ENCODE results near the gene ALKBH6. TPM values are rescaled to one million over a fixed set of nuclear protein-coding genes. Genes with fewer than 3 reads are reported as not detected.
A peak's percentile ranks its signal among the peaks of the same experiment; 100 is the strongest.

ALKBH6 gene
- total and polyA plus RNA-seq, 2 of the 13 experiments (the other 11 are each of a cell fraction or from before 2014, with no cell fraction given), result 13.7 to 18.1 TPM

GRCh38 chr19:36060430-36060829 is 46.4 kb upstream of the ALKBH6 start (continued):
- TF ChIP-seq ZNF687 (CRISPR knock-in tag; IDR thresholded peaks at IDR 0.05) (peak; percentile 22; the same call in 1 of the 2 replicates), SPEN (CRISPR knock-in tag; IDR thresholded peaks at IDR 0.05; ENCODE audit: low read depth) (0 out of 2 replicates have a peak, but pooled peaks have one; percentile 17), CHD4 (IDR thresholded peaks at IDR 0.05; ENCODE audit: borderline replicate concordance, low read length) (no peak), PAF1 (CRISPR knock-in tag; IDR thresholded peaks at IDR 0.05) (no peak), TMF1 (CRISPR knock-in tag; IDR thresholded peaks at IDR 0.05; ENCODE audit: low read depth) (no peak), ZNF75D (CRISPR knock-in tag; IDR thresholded peaks at IDR 0.05; ENCODE audit: borderline replicate concordance) (no peak), ZBTB8A (CRISPR knock-in tag; IDR thresholded peaks at IDR 0.05; ENCODE audit: borderline replicate concordance, low read depth) (no peak), NAIF1 (CRISPR knock-in tag; IDR thresholded peaks at IDR 0.05; ENCODE audit: borderline replicate concordance) (no peak), ZNF772 (CRISPR knock-in tag; IDR thresholded peaks at IDR 0.05) (no peak), CEBPB (IDR thresholded peaks at IDR 0.05; ENCODE audit: borderline replicate concordance, low read depth, low read length) (no peak), KLF9 (CRISPR knock-in tag; IDR thresholded peaks at IDR 0.05; ENCODE audit: low read depth) (no peak), TERF1 (CRISPR knock-in tag; IDR thresholded peaks at IDR 0.05) (no peak), THAP9 (CRISPR knock-in tag; IDR thresholded peaks at IDR 0.05; ENCODE audit: borderline replicate concordance) (no peak), RBM39 (IDR thresholded peaks at IDR 0.05; ENCODE audit: low read depth, low read length, poor library complexity, severe bottlenecking) (no peak), RAD21 (CRISPR knock-in tag; IDR thresholded peaks at IDR 0.05) (peak; percentile 70), SMC3 (IDR thresholded peaks at IDR 0.05; ENCODE audit: low read length) (peak; percentile 70), TAF1 (CRISPR knock-in tag; IDR thresholded peaks at IDR 0.05) (no peak), ZNF282 (IDR thresholded peaks at IDR 0.05; ENCODE audit: partially characterized antibody) (no peak), KAT2B (IDR thresholded peaks at IDR 0.05; ENCODE audit: borderline replicate concordance, low read depth, low read length) (no peak), ZNF350 (CRISPR knock-in tag; IDR thresholded peaks at IDR 0.05; ENCODE audit: borderline replicate concordance, low read depth) (no peak), ZFP91 (CRISPR knock-in tag; IDR thresholded peaks at IDR 0.05; ENCODE audit: borderline replicate concordance) (peak; percentile 34; the same call in 1 of the 2 replicates), ZNF768 (CRISPR knock-in tag; IDR thresholded peaks at IDR 0.05) (no peak)

All from HepG2 (cell line).